ENCODE data around the gene BZW1.
A peak's percentile ranks its signal among the peaks of the same experiment; 100 is the strongest.

The BZW1 gene

DNA sequence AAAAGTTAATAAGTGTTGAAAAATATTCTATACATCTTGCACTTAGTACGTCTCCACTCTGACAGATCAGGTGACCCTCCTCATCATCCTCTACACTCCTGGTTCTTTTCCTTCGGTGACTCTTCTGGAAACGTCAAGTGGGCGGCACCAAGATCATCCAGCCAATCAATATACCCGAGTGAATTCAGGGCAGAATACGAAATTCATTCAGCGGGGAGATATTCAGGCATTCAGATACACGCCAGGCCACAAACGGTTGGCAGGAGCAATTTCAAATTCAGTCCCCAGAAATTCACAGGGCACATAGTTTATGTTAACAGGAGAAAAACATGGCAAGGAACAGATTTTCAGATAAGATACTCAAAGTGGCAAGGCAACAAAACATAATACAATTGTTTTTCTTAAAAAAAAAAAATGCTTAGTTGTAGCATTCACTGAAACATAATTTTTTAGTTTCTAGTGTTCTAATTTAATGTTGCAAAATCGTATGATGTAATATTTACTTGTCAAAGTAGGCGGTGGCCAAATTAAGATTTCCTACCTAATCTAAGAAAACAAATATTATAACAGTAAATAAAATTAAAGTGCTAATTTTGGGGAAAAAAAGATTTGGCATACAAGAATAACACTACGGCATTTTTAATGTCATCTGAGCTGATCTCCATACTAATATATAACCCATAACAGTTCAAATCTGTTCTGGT is 48.5 kb downstream of the BZW1 start:
- POLR2A ChIA-PET = no interaction called here
- no peak for DNase-seq (ENCODE audit: low read depth, low spot score)
- H3K4me3 ChIP-seq (ENCODE audit: low read depth, low read length) = no peak overlapping the region
- TF ChIP-seq, protein P1, sequence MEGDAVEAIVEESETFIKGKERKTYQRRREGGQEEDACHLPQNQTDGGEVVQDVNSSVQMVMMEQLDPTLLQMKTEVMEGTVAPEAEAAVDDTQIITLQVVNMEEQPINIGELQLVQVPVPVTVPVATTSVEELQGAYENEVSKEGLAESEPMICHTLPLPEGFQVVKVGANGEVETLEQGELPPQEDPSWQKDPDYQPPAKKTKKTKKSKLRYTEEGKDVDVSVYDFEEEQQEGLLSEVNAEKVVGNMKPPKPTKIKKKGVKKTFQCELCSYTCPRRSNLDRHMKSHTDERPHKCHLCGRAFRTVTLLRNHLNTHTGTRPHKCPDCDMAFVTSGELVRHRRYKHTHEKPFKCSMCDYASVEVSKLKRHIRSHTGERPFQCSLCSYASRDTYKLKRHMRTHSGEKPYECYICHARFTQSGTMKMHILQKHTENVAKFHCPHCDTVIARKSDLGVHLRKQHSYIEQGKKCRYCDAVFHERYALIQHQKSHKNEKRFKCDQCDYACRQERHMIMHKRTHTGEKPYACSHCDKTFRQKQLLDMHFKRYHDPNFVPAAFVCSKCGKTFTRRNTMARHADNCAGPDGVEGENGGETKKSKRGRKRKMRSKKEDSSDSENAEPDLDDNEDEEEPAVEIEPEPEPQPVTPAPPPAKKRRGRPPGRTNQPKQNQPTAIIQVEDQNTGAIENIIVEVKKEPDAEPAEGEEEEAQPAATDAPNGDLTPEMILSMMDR (IDR thresholded peaks at IDR 0.05; ENCODE audit: insufficient read depth, low read length, missing control alignments) = no peak
- CTCF ChIA-PET = interaction anchor here (2.8 kb wide), 1 partner anchor 147 kb away, joined by 10 read pairs; no protein-coding TSS in a partner anchor

DNA sequence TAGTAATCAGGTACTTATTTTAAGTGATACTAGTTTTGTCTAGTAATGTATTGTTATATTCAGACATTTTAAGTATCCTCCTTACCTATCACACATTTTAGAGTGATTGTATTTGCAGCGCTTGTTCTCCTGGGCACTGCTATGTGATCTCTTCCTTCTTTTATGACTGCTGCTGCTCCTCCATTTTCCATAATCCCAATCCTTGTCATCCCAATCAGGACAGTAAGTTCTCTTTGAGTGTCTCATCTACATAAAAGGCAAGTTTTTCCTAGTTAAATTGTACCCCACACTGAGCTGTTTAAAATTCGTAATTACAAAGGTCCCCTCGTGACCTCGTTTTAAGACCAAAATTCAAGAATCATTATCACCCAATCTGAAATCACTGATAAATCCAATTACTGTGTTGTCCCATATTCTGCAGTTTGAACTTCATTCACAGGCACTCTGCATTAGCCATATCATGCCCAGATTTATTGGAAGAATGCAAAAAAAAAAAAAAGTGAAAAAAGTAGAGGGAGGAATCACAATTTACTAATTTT is 50.0 kb downstream of the BZW1 start:
- ChIA-PET POLR2A (no interaction called here), CTCF (interaction anchor here (0.6 to 0.7 kb wide), 2 partner anchors 9 to 158 kb away, joined by 3 to 4 read pairs; no protein-coding TSS in a partner anchor)
- DNase-seq (ENCODE audit: low read depth, low spot score) = no peak
- peak overlapping the region; percentile 41 for H3K4me3 ChIP-seq (ENCODE audit: low read depth, low read length)
- TF ChIP-seq, protein P1 (IDR thresholded peaks at IDR 0.05; ENCODE audit: insufficient read depth, low read length, missing control alignments) = no peak

DNA sequence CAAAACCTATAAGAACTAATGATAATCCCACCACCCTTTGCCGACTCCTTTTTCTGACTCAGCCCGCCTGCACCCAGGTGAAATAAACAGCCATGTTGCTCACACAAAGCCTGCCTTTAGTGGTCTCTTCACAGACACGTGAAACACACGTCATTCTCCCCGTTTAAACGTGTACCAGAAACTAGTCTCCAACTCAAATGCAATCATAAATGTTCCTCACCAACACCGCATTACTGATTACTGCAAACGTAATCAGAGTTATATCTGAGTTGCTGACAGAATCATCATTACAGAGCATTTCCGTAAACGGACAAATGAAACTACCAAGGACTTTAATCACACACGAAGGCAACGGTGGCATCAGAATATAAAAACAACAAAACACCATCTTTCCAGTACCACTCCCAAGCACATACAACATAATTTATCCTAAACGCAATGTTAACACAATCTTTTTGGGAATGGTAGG is 50.9 kb downstream of the BZW1 start:
- CTCF ChIA-PET = interaction anchor here (0.6 kb wide), 1 partner anchor 8 kb away, joined by 4 read pairs; no protein-coding TSS in a partner anchor
- TF ChIP-seq, protein P1 (IDR thresholded peaks at IDR 0.05; ENCODE audit: insufficient read depth, low read length, missing control alignments) = no peak
- DNase-seq (ENCODE audit: low read depth, low spot score) = peak; percentile 28
- POLR2A ChIA-PET = no interaction called here
- peak overlapping the region; percentile 93 for H3K4me3 ChIP-seq (ENCODE audit: low read depth, low read length)

DNA sequence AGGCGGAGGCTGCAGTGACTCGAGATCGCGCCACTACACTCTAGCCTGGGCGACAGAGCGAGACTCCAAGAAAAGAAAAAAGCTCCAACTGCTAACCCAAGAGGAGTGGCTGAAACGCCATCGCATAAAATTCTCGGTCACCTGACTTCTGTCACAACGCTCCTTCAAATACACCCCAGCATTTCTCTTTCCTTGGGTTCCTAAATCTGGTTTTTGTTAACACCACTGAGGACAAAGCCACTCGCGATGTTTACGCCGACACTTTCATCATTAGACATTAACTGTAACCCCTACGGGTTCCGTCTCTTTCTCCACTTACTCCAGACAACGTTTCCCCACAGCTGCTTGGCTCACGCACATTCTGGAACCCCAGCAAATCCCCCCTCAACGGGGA is 52.1 kb downstream of the BZW1 start:
- ChIA-PET POLR2A (interaction anchor here (0.8 to 2.0 kb wide), 13 partner anchors 9 to 151 kb away, joined by 3 to 19 read pairs (median 5); partner anchors contain the start of genes BZW1, NIF3L1 and PPIL3), CTCF (interaction anchor here (0.9 to 1.8 kb wide), 4 partner anchors 9 to 273 kb away, joined by 3 to 17 read pairs (median 3); partner anchors contain the start of genes NIF3L1 and PPIL3)
- no peak for DNase-seq (ENCODE audit: low read depth, low spot score)
- peak overlapping the region; percentile 93 for H3K4me3 ChIP-seq (ENCODE audit: low read depth, low read length)
- TF ChIP-seq, protein P1 (IDR thresholded peaks at IDR 0.05; ENCODE audit: insufficient read depth, low read length, missing control alignments) = no peak

DNA sequence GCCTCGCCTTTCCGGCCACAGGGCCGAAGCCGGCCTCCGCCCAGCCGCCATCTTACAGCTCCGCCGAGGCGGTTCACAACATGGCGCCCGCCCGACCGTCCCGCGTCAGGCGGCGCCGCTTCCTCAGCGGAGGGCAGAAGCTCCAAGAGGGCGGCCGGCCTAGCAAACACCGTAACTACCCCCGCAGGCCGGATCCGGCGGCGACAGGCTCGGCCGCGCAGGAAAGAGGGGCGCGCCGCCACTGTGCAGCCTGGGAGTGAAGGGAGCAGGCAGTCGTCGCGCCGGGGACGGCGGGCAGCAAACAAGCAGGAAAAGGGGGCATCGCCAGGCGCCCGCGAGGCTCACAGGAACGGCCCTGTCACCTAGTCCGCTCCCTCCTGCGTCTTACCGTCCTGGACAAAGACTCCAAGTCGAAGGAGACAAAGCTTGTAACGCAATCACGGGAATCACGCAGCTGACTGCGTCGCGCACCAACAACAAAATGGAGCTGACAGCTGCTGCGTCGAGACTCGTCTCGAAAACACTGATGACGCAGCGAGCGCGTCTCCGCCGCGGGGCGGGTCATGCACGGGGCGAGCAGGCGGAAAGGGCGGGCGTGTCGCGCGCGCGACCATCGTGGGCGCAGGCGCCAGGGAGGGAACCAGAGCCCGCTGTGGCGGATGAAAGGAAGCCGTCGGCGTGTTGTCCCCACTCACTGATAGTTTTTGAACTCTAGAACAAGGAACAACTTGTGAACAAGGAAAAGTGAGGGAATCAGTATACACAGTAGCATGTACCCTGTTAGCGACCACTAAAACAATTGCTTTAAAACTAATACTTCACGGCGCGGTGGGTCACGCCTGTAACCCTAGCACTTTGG is 52.7 kb downstream of the BZW1 start, which contains the start of gene CLK1:
CLK1 (minus strand) TSS at position 483 of the 859 bp plus-strand sequence. CDS start 2,796 bp downstream, outside the sequence.
- POLR2A ChIA-PET = interaction anchor here (0.6 to 2.0 kb wide), 16 partner anchors 9 to 370 kb away, joined by 3 to 19 read pairs (median 4); partner anchors contain the start of genes BZW1, NIF3L1 and PPIL3
- H3K4me3 ChIP-seq (ENCODE audit: low read depth, low read length) = peak within 1 kb of the TSS; percentile 93
- CTCF ChIA-PET = interaction anchor here (0.9 to 1.8 kb wide), 6 partner anchors 9 to 368 kb away, joined by 3 to 17 read pairs (median 3); partner anchors contain the start of genes NIF3L1 and PPIL3
- TF ChIP-seq, protein P1 (IDR thresholded peaks at IDR 0.05; ENCODE audit: insufficient read depth, low read length, missing control alignments) = no peak
- no peak for DNase-seq (ENCODE audit: low read depth, low spot score)
